HCT116 (cell line): ENCODE results near the gene STIM2. TPM values are rescaled to one million over a fixed set of nuclear protein-coding genes. Genes with fewer than 3 reads are reported as not detected.

Experiments used
- ATAC-seq: fragments of 200-7000 bp; cut with Tn5 transposase; 2 replicates; pipeline ENCODE4 v1.9.1; 2020; ENCODE audit warnings: mild to moderate bottlenecking, moderate library complexity
- BruUV-seq: library from RNA; stranded (reverse); fragments of 400-500 nt; replicated peaks from 2 replicates; lab custom pipeline; 2021; lab: Mats Ljungman, UMichigan
- CTCF ChIA-PET: fragments of 300-600 bp; sonication (Branson Sonifier 250); formaldehyde crosslinking; loops from one replicate; lab custom pipeline; 2021; ENCODE audit warnings: antibody characterized with exemption; lab: Charles Lee
- POLR2A ChIA-PET: fragments of 300-600, 350-600 bp; sonication (Branson Sonifier 250); formaldehyde crosslinking; loops from one replicate; lab custom pipeline; 2021; ENCODE audit warnings: antibody characterized with exemption; lab: Charles Lee
- RAD21 ChIA-PET, 2 experiments: fragments of 300-600 bp; sonication (Branson Sonifier 250); formaldehyde crosslinking; loops; one replicate each; lab custom pipeline; 2023; ENCODE audit warnings: low total read pairs in 2 of 2; ENCODE audit not compliant: uncharacterized antibody in 2 of 2, unreplicated experiment in 2 of 2, low non-redundant PET in 1 of 2; lab: Charles Lee
- DNase-seq: peaks from one replicate; pipeline ENCODE4 v3.0.0-alpha.2; 2010; ENCODE audit warnings: low read depth, low spot score
- H2AFZ ChIP-seq: fragments of 200-600 bp; shearing (Covaris generic), sonication (generic); 2 replicates; pipeline ENCODE4 v1.6.1; 2017; ENCODE audit warnings: low read depth, mixed run types, mixed read lengths, antibody characterized with exemption, low read length; ENCODE audit not compliant: poor library complexity, severe bottlenecking
- H3K27ac ChIP-seq: 2 replicates; pipeline ENCODE4 v1.5.1; 2012; ENCODE audit warnings: low read depth, low read length
- H3K27me3 ChIP-seq: fragments of 200-600 bp; sonication (generic); 2 replicates; pipeline ENCODE4 v1.6.1; 2016; ENCODE audit warnings: mixed run types, low read length, mixed read lengths; ENCODE audit not compliant: insufficient read depth
- H3K36me3 ChIP-seq, 2 experiments: fragments of 200-500 bp in 1 of 2; fragments of 200-600 bp in 1 of 2; sonication (Bioruptor generic) in 1 of 2; sonication (generic) in 1 of 2; 2 replicates each; pipeline versions ENCODE4 v1.5.1 to v1.6.1; 2014 to 2016; ENCODE audit warnings: low read length in 2 of 2, inconsistent platforms in 1 of 2, mixed read lengths in 1 of 2, mixed run types in 1 of 2; ENCODE audit not compliant: insufficient read depth in 2 of 2, control insufficient read depth in 1 of 2
- H3K4me1 ChIP-seq, 2 experiments: fragments of 200-600 bp in 1 of 2; sonication (generic) in 1 of 2; 2 replicates each; pipeline versions ENCODE4 v1.5.1 to v1.6.1; 2012 to 2017; ENCODE audit warnings: low read length in 2 of 2, inconsistent platforms in 1 of 2, mild to moderate bottlenecking in 1 of 2, mixed read lengths in 1 of 2, mixed run types in 1 of 2, moderate library complexity in 1 of 2; ENCODE audit not compliant: insufficient read depth in 2 of 2, control insufficient read depth in 1 of 2
- H3K4me2 ChIP-seq: fragments of 200-600 bp; sonication (generic); 2 replicates; pipeline ENCODE4 v1.6.1; 2017; ENCODE audit warnings: mixed run types, low read length, mixed read lengths
- H3K4me3 ChIP-seq, 2 experiments: fragments of 200-600 bp in 1 of 2; sonication (generic) in 1 of 2; replicated peaks in 1 of 2; 2 replicates each; pipeline ENCODE4 v1.5.1; 2011 to 2016; ENCODE audit warnings: low read length in 2 of 2, control low read depth in 1 of 2, low read depth in 1 of 2, mild to moderate bottlenecking in 1 of 2, mixed read lengths in 1 of 2, mixed run types in 1 of 2
- H3K79me2 ChIP-seq: fragments of 200-600 bp; sonication (generic); 2 replicates; pipeline ENCODE4 v1.6.1; 2017; ENCODE audit warnings: mild to moderate bottlenecking, mixed run types, low read length, moderate library complexity, mixed read lengths; ENCODE audit not compliant: insufficient read depth
- H3K9ac ChIP-seq: fragments of 200-600 bp; sonication (generic); 2 replicates; pipeline ENCODE4 v1.6.1; 2016; ENCODE audit warnings: low read length, mixed read lengths
- H3K9me2 ChIP-seq: fragments of 200-600 bp; sonication (generic), shearing (Covaris generic); 2 replicates; pipeline ENCODE4 v1.6.1; 2017; ENCODE audit warnings: mixed run types, mild to moderate bottlenecking, moderate library complexity; ENCODE audit not compliant: insufficient read depth
- H3K9me3 ChIP-seq, 2 experiments: fragments of 200-500 bp in 1 of 2; fragments of 200-600 bp in 1 of 2; sonication (Bioruptor generic) in 1 of 2; sonication (generic) in 1 of 2; 2 replicates each; pipeline ENCODE4 v1.6.1; 2014 to 2017; ENCODE audit warnings: low read length in 2 of 2, mixed read lengths in 2 of 2, inconsistent platforms in 1 of 2, low read depth in 1 of 2, mild to moderate bottlenecking in 1 of 2, mixed run types in 1 of 2, moderate library complexity in 1 of 2; ENCODE audit not compliant: control insufficient read depth in 1 of 2, insufficient read depth in 1 of 2
- H4K20me1 ChIP-seq: fragments of 200-600 bp; sonication (generic), shearing (Covaris generic); 2 replicates; pipeline ENCODE4 v1.6.1; 2017; ENCODE audit warnings: mixed run types, mild to moderate bottlenecking, moderate library complexity; ENCODE audit not compliant: insufficient read depth
- ATF3 ChIP-seq: IDR thresholded peaks from 2 replicates; pipeline ENCODE4 v1.6.1; 2012
- CBX3 ChIP-seq: IDR thresholded peaks from 2 replicates; pipeline ENCODE4 v1.6.1; 2012; ENCODE audit warnings: low read depth
- CTCF ChIP-seq, 3 experiments: fragments of 200-600 bp in 1 of 3; sonication (generic) in 1 of 3; IDR thresholded peaks in 2 of 3; conservative IDR thresholded peaks in 1 of 3; 2 replicates each; pipeline ENCODE4 v1.5.1; 2012 to 2017; ENCODE audit warnings: low read depth in 2 of 3, low read length in 2 of 3, antibody characterized with exemption in 1 of 3, borderline replicate concordance in 1 of 3, control low read depth in 1 of 3, mild to moderate bottlenecking in 1 of 3, mixed read lengths in 1 of 3, mixed run types in 1 of 3, moderate library complexity in 1 of 3; ENCODE audit not compliant: insufficient read depth in 1 of 3
- ELF1 ChIP-seq: IDR thresholded peaks from 2 replicates; pipeline ENCODE4 v1.6.1; 2012; ENCODE audit warnings: low read depth, borderline replicate concordance
- EZH2 ChIP-seq: fragments of 200-600 bp; sonication (generic); IDR thresholded peaks from 2 replicates; pipeline ENCODE4 v1.6.1; 2017; ENCODE audit warnings: antibody characterized with exemption, mixed run types
- EZH2phosphoT487 ChIP-seq: fragments of 200-600 bp; IDR thresholded peaks from 2 replicates; pipeline ENCODE4 v1.6.1; 2018; ENCODE audit warnings: antibody characterized with exemption, borderline replicate concordance
- FOSL1 ChIP-seq: IDR thresholded peaks from 2 replicates; pipeline ENCODE4 v1.6.1; 2012; ENCODE audit warnings: low read depth
- MAX ChIP-seq: IDR thresholded peaks from 2 replicates; pipeline ENCODE4 v1.6.1; 2012
- POLR2A ChIP-seq: IDR thresholded peaks from 2 replicates; pipeline ENCODE4 v1.7.0; 2011; ENCODE audit warnings: borderline replicate concordance; ENCODE audit not compliant: insufficient read depth, insufficient read length; ENCODE audit errors: extremely low read depth
- POLR2AphosphoS5 ChIP-seq: IDR thresholded peaks from 2 replicates; pipeline ENCODE4 v1.6.1; 2011; ENCODE audit warnings: mild to moderate bottlenecking, low read depth, low read length, moderate library complexity
- RAD21 ChIP-seq: IDR thresholded peaks from 2 replicates; pipeline ENCODE4 v1.6.1; 2012; ENCODE audit warnings: low read depth, mild to moderate bottlenecking
- SP1 ChIP-seq: IDR thresholded peaks from 2 replicates; pipeline ENCODE4 v1.6.1; 2012; ENCODE audit warnings: low read depth
- SRF ChIP-seq: IDR thresholded peaks from 2 replicates; pipeline ENCODE4 v1.6.1; 2012; ENCODE audit warnings: low read depth
- YY1 ChIP-seq: IDR thresholded peaks from 2 replicates; pipeline ENCODE4 v1.6.1; 2011; ENCODE audit warnings: low read length, low read depth, moderate library complexity, mild to moderate bottlenecking; ENCODE audit not compliant: insufficient replicate concordance; ENCODE audit errors: extremely low read depth
- ZBTB33 ChIP-seq: IDR thresholded peaks from 2 replicates; pipeline ENCODE4 v1.6.1; 2011; ENCODE audit warnings: mild to moderate bottlenecking, low read length, moderate library complexity; ENCODE audit not compliant: insufficient replicate concordance; ENCODE audit errors: extremely low read depth
- ZFX ChIP-seq: fragments of 450-650 bp; IDR thresholded peaks from 2 replicates; pipeline ENCODE4 v1.6.1; 2017
- ZNF274 ChIP-seq: fragments of 200-500 bp; sonication (Bioruptor generic); IDR thresholded peaks from 2 replicates; pipeline ENCODE4 v1.6.1; 2014; ENCODE audit warnings: mild to moderate bottlenecking, low read depth, low read length, inconsistent platforms
- intact Hi-C: fragments of 100-400 bp; cut with micrococcal nuclease; formaldehyde crosslinking; loops from 2 replicates; pipeline ENCODE4 v1.10.0; 2022
- total RNA-seq: library from RNA; stranded (reverse); gene quantifications from one replicate; pipeline ENCODE4 v1.2.1, GENCODE V29; 2021; ENCODE audit not compliant: unreplicated experiment

STIM2 gene
- total RNA-seq, 1 experiment from 2014 or later = 65.9 TPM

GRCh38 chr4:27018910-27019309 is 158.3 kb downstream of the STIM2 start (continued):
- TF ChIP-seq CTCF (IDR thresholded peaks at IDR 0.05 in 2 of 3, conservative IDR thresholded peaks at IDR 0.05 in 1 of 3; ENCODE audit: borderline replicate concordance in 1 of 3, insufficient read depth in 1 of 3, low read depth in 2 of 3, low read length in 2 of 3) = no peak
- no peak for TF ChIP-seq SRF
- TF ChIP-seq SP1 = no peak
- no peak for TF ChIP-seq CBX3

- Histone ChIP-seq H4K20me1 (no peaks in the 10 kb centered on the region), H3K9me3 (no peaks in the 10 kb centered on the region), H3K36me3 (peaks cover 0 to 6% of the 10 kb centered on the region in 2 experiments; a peak in 2 of 4 replicates), H3K27me3 (no peaks in the 10 kb centered on the region), H3K9me2 (no peaks in the 10 kb centered on the region), H2AFZ (no peak overlapping the region), H3K9ac (no peak overlapping the region), H3K79me2 (no peaks in the 10 kb centered on the region), H3K4me3 (no peak overlapping the region), H3K4me1 (no peaks in the 10 kb centered on the region), H3K4me2 (no peak overlapping the region), H3K27ac (no peak overlapping the region)
- no peak for ATAC-seq
- intact Hi-C loops = loop anchor here (10.0 kb wide), 2 partner anchors 565 to 605 kb away; no protein-coding TSS in a partner anchor
- ChIA-PET CTCF (no interaction called here), RAD21 (no interaction called here), POLR2A (no interaction called here)
- no TSS peak for BruUV-seq
- DNase-seq = no peak
- TF ChIP-seq ZNF274 (no peak), EZH2 (no peak), SRF (no peak), ZBTB33 (no peak), MAX (no peak), POLR2AphosphoS5 (no peak), ZFX (no peak), EZH2phosphoT487 (no peak), RAD21 (no peak), YY1 (no peak), SP1 (no peak), ATF3 (no peak), FOSL1 (no peak), ELF1 (no peak), POLR2A (no peak)
Observed at GRCh38 chr4:27019766-27020165, 159.1 kb downstream of the STIM2 start.
